Memory B cell (primary cell): ENCODE measurements around the gene ANKRD29.
"Not testable (repeated sequence)": the region's sequence is repeated elsewhere in the genome, so short reads cannot be mapped to it uniquely, and the experiment has no call there.

Experiments used
- ATAC-seq: fragments of 150-1000 bp; cut with Tn5 transposase; 2 replicates; pipeline ENCODE4 v1.10.0; 2021; ENCODE audit warnings: low read depth, mild to moderate bottlenecking, moderate library complexity
- DNase-seq, 2 donors: peaks; one replicate each; pipeline ENCODE4 v3.0.0; 2022; ENCODE audit warnings: low spot score in 2 of 2
- H3K27ac Mint-ChIP-seq: one replicate; pipeline ENCODE4 v1.8.0; 2022; ENCODE audit warnings: mild to moderate bottlenecking, moderate library complexity, mixed read lengths
- H3K27me3 Mint-ChIP-seq: one replicate; pipeline ENCODE4 v1.8.0; 2022; ENCODE audit warnings: mixed read lengths
- H3K36me3 Mint-ChIP-seq: one replicate; pipeline ENCODE4 v1.8.0; 2022; ENCODE audit warnings: mild to moderate bottlenecking, mixed read lengths
- H3K4me1 Mint-ChIP-seq: one replicate; pipeline ENCODE4 v1.8.0; 2022; ENCODE audit warnings: mixed read lengths
- H3K4me3 Mint-ChIP-seq: one replicate; pipeline ENCODE4 v1.8.0; 2022; ENCODE audit warnings: mild to moderate bottlenecking, moderate library complexity, mixed read lengths
- H3K9me3 Mint-ChIP-seq: one replicate; pipeline ENCODE4 v1.8.0; 2022; ENCODE audit warnings: mixed read lengths

The ANKRD29 gene

GRCh38 chr18:23569299-23570063 lies 93.2 kb downstream of the ANKRD29 start:
- Mint-ChIP-seq H3K36me3 (peaks cover 24% of the 10 kb centered on the region), H3K27me3 (no peaks in the 10 kb centered on the region), H3K4me1 (peaks cover 8% of the 10 kb centered on the region), H3K4me3 (no peak overlapping the region), H3K27ac (no peak overlapping the region), H3K9me3 (no peaks in the 10 kb centered on the region)
- ATAC-seq (no peak), DNase-seq (no peak)

- no peak overlapping the region for H3K4me3 Mint-ChIP-seq
- H3K27ac Mint-ChIP-seq = no peak overlapping the region
- H3K36me3 Mint-ChIP-seq = peaks cover 26% of the 10 kb centered on the region
- no peak for DNase-seq
- no peaks in the 10 kb centered on the region for H3K27me3 Mint-ChIP-seq
- peaks cover 3% of the 10 kb centered on the region for H3K4me1 Mint-ChIP-seq
- H3K9me3 Mint-ChIP-seq = no peaks in the 10 kb centered on the region
- no peak for ATAC-seq
Observed at GRCh38 chr18:23568281-23569138, 94.2 kb downstream of the ANKRD29 start.

GRCh38 chr18:23567671-23568070 lies 95.0 kb downstream of the ANKRD29 start:
- Mint-ChIP-seq H3K36me3 (peaks cover 26% of the 10 kb centered on the region), H3K9me3 (no peaks in the 10 kb centered on the region), H3K27me3 (no peaks in the 10 kb centered on the region), H3K4me3 (no peak overlapping the region), H3K4me1 (no peaks in the 10 kb centered on the region), H3K27ac (no peak overlapping the region)
- DNase-seq (no peak), ATAC-seq (no peak)

GRCh38 chr18:23565916-23566547 lies 96.7 kb downstream of the ANKRD29 start:
- no peak for DNase-seq
- Mint-ChIP-seq H3K9me3 (no peaks in the 10 kb centered on the region), H3K27me3 (no peaks in the 10 kb centered on the region), H3K4me1 (no peaks in the 10 kb centered on the region), H3K4me3 (no peak overlapping the region), H3K27ac (peak overlapping the region; percentile 31), H3K36me3 (peaks cover 37% of the 10 kb centered on the region)
- no peak for ATAC-seq

- no peak overlapping the region for H3K4me3 Mint-ChIP-seq
- peaks cover 37% of the 10 kb centered on the region for H3K36me3 Mint-ChIP-seq
- no peaks in the 10 kb centered on the region for H3K27me3 Mint-ChIP-seq
- H3K27ac Mint-ChIP-seq = no peak overlapping the region
- no peaks in the 10 kb centered on the region for H3K4me1 Mint-ChIP-seq
- ATAC-seq (no peak), DNase-seq (no peak)
- no peaks in the 10 kb centered on the region for H3K9me3 Mint-ChIP-seq
Observed at GRCh38 chr18:23563377-23564043, 99.2 kb downstream of the ANKRD29 start.

- Mint-ChIP-seq H3K4me3 (no peak overlapping the region), H3K36me3 (peaks cover 37% of the 10 kb centered on the region), H3K27ac (no peak overlapping the region), H3K27me3 (no peaks in the 10 kb centered on the region), H3K9me3 (no peaks in the 10 kb centered on the region), H3K4me1 (no peaks in the 10 kb centered on the region)
- DNase-seq (no peak), ATAC-seq (no peak)
Observed at GRCh38 chr18:23560186-23560585, 102.5 kb downstream of the ANKRD29 start.

GRCh38 chr18:23557511-23557910 lies 105.2 kb downstream of the ANKRD29 start:
- not testable (repeated sequence) for H3K4me1 Mint-ChIP-seq, H3K27me3 Mint-ChIP-seq, H3K27ac Mint-ChIP-seq, H3K9me3 Mint-ChIP-seq, DNase-seq, H3K4me3 Mint-ChIP-seq, ATAC-seq
- H3K36me3 Mint-ChIP-seq = peaks cover 47% of the 10 kb centered on the region

GRCh38 chr18:23556145-23556780 lies 106.4 kb downstream of the ANKRD29 start:
- Mint-ChIP-seq H3K27ac (no peak overlapping the region), H3K36me3 (peaks cover 47% of the 10 kb centered on the region), H3K4me1 (peaks cover 2% of the 10 kb centered on the region), H3K4me3 (no peak overlapping the region), H3K27me3 (no peaks in the 10 kb centered on the region), H3K9me3 (no peaks in the 10 kb centered on the region)
- DNase-seq = no peak
- no peak for ATAC-seq

GRCh38 chr18:23553887-23554286 lies 108.8 kb downstream of the ANKRD29 start:
- no peak overlapping the region for H3K27ac Mint-ChIP-seq
- H3K36me3 Mint-ChIP-seq = peaks cover 46% of the 10 kb centered on the region
- H3K4me1 Mint-ChIP-seq = peaks cover 2% of the 10 kb centered on the region

GRCh38 chr18:23552505-23552904 lies 110.2 kb downstream of the ANKRD29 start:
- no peak for ATAC-seq
- no peak overlapping the region for H3K4me3 Mint-ChIP-seq
- H3K27me3 Mint-ChIP-seq = no peaks in the 10 kb centered on the region
- H3K27ac Mint-ChIP-seq = no peak overlapping the region
- H3K9me3 Mint-ChIP-seq = no peaks in the 10 kb centered on the region
- no peak for DNase-seq
- H3K4me1 Mint-ChIP-seq = peaks cover 2% of the 10 kb centered on the region
- peaks cover 42% of the 10 kb centered on the region for H3K36me3 Mint-ChIP-seq

More at GRCh38 chr18:23553887-23554286, 108.8 kb downstream of the ANKRD29 start:
- no peaks in the 10 kb centered on the region for H3K9me3 Mint-ChIP-seq
- H3K4me3 Mint-ChIP-seq = no peak overlapping the region
- no peak for ATAC-seq
- no peaks in the 10 kb centered on the region for H3K27me3 Mint-ChIP-seq
- no peak for DNase-seq

GRCh38 chr18:23551978-23552377 lies 110.7 kb downstream of the ANKRD29 start:
- Mint-ChIP-seq H3K9me3 (no peaks in the 10 kb centered on the region), H3K36me3 (peaks cover 40% of the 10 kb centered on the region), H3K27ac (no peak overlapping the region)

GRCh38 chr18:23550898-23551297 lies 111.8 kb downstream of the ANKRD29 start:
- Mint-ChIP-seq H3K4me1 (peaks cover 2% of the 10 kb centered on the region), H3K27me3 (no peaks in the 10 kb centered on the region), H3K4me3 (no peak overlapping the region), H3K9me3 (no peaks in the 10 kb centered on the region), H3K36me3 (peaks cover 38% of the 10 kb centered on the region), H3K27ac (no peak overlapping the region)
- DNase-seq (no peak), ATAC-seq (no peak)

More at GRCh38 chr18:23551978-23552377, 110.7 kb downstream of the ANKRD29 start:
- no peak overlapping the region for H3K4me3 Mint-ChIP-seq
- H3K27me3 Mint-ChIP-seq = no peaks in the 10 kb centered on the region
- no peak for ATAC-seq
- DNase-seq = no peak
- peaks cover 2% of the 10 kb centered on the region for H3K4me1 Mint-ChIP-seq
